Right lobe of liver (tissue), 4 donors: ENCODE results near the gene PC.

Experiments used
- POLR2A ChIP-seq: fragments of 450-650 bp; IDR thresholded peaks from one replicate; pipeline ENCODE4 v1.6.1; 2017; ENCODE audit warnings: antibody characterized with exemption, mild to moderate bottlenecking
- TF ChIP-seq, protein P1 (sequence below), 4 donors: fragments of 200-600 bp in 3 of 4; fragments of 450-650 bp in 1 of 4; IDR thresholded peaks; one replicate each; pipeline versions ENCODE4 v1.5.1 to v1.8.0; 2016 to 2022; ENCODE audit warnings: antibody characterized with exemption in 4 of 4, mild to moderate bottlenecking in 2 of 4
- donor health status: DM: no; HTN: no; CAD: no.
- donor health status: DM: no; HTN: no; CAD: no.
- donor health status: DM: no; HTN: yes; CAD: no.

DNA sequence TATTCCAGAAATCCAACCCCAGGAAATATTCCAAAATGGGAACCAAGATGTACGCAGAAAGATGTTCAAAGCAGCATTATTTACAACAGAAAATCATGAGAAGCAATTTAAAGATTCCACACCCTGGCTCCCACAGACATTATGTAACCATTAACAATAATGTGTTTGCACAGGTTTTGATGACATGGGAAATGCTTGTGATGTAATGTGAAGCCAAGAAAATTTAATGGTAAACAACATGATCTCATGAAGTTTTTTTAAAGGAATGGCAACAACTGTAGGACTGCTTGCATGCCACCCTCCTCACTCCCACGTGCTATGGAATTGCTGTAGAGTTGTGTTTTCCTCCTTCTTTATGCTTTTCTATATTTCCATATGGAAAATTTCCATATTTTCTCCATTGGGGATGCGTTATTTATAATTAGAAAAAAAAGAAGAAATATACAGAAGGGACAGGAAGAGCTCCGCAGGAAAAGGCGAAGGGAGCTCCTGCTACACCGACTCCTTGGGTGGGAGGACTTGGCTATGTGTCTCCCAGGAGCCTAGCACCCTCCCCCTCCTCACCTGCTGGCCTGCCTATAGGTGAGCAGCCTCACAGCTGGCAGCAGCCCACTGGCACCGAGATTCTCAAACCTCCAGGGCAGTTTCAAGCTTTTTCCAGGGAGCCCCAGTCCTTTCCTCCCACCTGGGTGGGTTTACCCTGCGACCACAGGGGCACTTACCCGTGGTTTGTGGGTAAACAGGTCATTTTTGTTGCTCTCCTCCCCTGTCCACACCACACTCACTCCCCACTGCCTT, 80.4 kb downstream of the PC start:
- TF ChIP-seq, protein P1, sequence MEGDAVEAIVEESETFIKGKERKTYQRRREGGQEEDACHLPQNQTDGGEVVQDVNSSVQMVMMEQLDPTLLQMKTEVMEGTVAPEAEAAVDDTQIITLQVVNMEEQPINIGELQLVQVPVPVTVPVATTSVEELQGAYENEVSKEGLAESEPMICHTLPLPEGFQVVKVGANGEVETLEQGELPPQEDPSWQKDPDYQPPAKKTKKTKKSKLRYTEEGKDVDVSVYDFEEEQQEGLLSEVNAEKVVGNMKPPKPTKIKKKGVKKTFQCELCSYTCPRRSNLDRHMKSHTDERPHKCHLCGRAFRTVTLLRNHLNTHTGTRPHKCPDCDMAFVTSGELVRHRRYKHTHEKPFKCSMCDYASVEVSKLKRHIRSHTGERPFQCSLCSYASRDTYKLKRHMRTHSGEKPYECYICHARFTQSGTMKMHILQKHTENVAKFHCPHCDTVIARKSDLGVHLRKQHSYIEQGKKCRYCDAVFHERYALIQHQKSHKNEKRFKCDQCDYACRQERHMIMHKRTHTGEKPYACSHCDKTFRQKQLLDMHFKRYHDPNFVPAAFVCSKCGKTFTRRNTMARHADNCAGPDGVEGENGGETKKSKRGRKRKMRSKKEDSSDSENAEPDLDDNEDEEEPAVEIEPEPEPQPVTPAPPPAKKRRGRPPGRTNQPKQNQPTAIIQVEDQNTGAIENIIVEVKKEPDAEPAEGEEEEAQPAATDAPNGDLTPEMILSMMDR (IDR thresholded peaks at IDR 0.05): no peak
- TF ChIP-seq POLR2A: no peak
